ENCODE results near the gene CLSTN3. TPM values are rescaled to one million over a fixed set of nuclear protein-coding genes. Genes with fewer than 3 reads are reported as not detected.

The CLSTN3 gene
- total and polyA plus RNA-seq, 7 donors, result 3.7 to 41.5 (median 12.6) TPM

DNA sequence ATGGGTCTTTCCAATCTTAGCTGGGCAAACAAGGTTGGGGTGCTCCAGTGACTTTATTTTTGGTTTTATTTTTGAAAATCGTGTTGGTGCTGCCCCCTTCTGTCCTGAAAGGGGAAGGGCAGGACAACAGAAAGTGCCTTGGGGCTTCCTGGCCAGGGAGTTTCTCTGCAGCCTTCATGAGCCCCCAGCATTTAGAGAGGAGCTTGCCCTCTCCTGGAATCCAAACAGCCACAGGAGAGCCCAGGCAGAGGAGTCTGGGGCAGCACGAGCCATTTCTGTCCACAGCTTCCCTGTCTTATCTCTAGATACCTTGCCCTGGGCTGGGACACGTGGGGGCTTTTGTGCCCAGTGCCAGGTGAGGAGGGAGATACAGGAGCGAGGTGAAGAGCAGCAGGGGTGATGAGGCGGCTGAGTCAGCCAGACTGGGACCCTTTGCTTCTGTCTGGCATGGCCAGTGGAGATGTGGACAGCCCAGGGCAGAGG, 16.7 kb upstream of the CLSTN3 start:
- Histone ChIP-seq H3K4me3 (no peak overlapping the region), H3K9me3 (no peaks in the 10 kb centered on the region), H3K36me3 (peaks cover 0 to 8% (median 0%) of the 10 kb centered on the region in 4 donors), H3K27ac (peak overlapping the region in 1 of 4 donors; percentile 2), H3K27me3 (no peaks in the 10 kb centered on the region), H3K4me1 (peaks cover 0 to 14% (median 9%) of the 10 kb centered on the region in 4 donors)
- TF ChIP-seq POLR2AphosphoS5 (IDR thresholded peaks at IDR 0.05), result no peak
- TF ChIP-seq POLR2A (IDR thresholded peaks at IDR 0.05), result no peak
- TF ChIP-seq, protein P1, sequence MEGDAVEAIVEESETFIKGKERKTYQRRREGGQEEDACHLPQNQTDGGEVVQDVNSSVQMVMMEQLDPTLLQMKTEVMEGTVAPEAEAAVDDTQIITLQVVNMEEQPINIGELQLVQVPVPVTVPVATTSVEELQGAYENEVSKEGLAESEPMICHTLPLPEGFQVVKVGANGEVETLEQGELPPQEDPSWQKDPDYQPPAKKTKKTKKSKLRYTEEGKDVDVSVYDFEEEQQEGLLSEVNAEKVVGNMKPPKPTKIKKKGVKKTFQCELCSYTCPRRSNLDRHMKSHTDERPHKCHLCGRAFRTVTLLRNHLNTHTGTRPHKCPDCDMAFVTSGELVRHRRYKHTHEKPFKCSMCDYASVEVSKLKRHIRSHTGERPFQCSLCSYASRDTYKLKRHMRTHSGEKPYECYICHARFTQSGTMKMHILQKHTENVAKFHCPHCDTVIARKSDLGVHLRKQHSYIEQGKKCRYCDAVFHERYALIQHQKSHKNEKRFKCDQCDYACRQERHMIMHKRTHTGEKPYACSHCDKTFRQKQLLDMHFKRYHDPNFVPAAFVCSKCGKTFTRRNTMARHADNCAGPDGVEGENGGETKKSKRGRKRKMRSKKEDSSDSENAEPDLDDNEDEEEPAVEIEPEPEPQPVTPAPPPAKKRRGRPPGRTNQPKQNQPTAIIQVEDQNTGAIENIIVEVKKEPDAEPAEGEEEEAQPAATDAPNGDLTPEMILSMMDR (IDR thresholded peaks at IDR 0.05), result peak; percentile 59 to 84 (median 80)
- TF ChIP-seq EP300 (IDR thresholded peaks at IDR 0.05), result no peak
- DNase-seq, result peak; percentile 67
- 47 to 56% methylated on average over 5 of the region's 5 CpGs for WGBS, 2 donors
- intact Hi-C loops (cut with DNase I), result loop anchor here (1.0 to 10.0 kb wide), 3 partner anchors 53 to 249 kb away; partner anchors contain the start of genes C12orf57, C1S and TPI1

DNA sequence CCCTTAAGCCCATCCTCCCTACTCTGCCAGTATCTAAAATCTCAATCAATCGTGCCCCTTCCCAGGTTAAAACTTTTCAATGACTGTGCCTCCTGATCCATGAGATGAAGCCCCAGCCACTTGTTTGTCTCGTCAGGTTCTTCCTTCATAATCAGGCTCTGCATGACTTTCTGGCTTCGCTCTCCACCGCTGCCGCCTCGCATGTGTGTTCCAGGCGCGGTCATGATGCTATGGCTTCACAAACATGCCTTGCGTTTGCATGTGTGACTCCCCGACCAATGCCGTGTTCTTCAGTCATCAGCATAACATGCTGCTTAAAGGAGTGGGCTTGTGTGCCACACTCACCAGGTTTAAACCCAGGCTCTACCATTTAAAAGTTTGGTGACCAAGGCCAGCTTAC, 16.2 kb upstream of the CLSTN3 start:
- peaks cover 0 to 8% (median 0%) of the 10 kb centered on the region in 4 donors for H3K36me3 ChIP-seq
- intact Hi-C loops (cut with DNase I), result loop anchor here (10.0 kb wide), 1 partner anchor 249 kb away; the partner anchor contains the start of gene TPI1
- 92 to 95% methylated on average over 11 of the region's 11 CpGs for WGBS, 2 donors
- H3K4me3 ChIP-seq, result no peak overlapping the region
- H3K4me1 ChIP-seq, result peaks cover 0 to 14% (median 9%) of the 10 kb centered on the region in 4 donors
- H3K27ac ChIP-seq, result no peak overlapping the region
- no peaks in the 10 kb centered on the region for H3K9me3 ChIP-seq
- peak; percentile 56 for DNase-seq
- no peaks in the 10 kb centered on the region for H3K27me3 ChIP-seq
- no peak for TF ChIP-seq EP300 (IDR thresholded peaks at IDR 0.05)
- no peak for TF ChIP-seq POLR2AphosphoS5 (IDR thresholded peaks at IDR 0.05)
- TF ChIP-seq, protein P1 (IDR thresholded peaks at IDR 0.05), result no peak
- no peak for TF ChIP-seq POLR2A (IDR thresholded peaks at IDR 0.05)

DNA sequence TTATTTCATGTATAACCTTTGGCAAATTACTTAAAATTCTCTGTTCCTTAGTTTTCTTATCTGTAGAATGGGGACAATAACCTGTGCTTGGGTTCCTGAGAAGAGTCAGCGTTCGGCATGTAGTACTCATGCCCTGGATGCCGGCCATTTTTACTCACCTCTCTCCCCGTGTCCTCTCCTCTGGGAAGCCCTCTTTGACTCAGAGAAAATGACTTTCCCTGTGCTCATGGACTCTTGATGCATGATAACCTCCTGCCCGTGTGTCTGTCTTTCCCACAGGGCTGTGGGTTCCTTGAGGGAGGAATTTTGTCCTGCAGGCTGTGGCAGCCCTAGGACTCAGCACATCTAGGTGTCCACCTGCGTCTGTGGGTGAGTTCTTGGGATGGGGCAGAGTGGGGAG, 15.3 kb upstream of the CLSTN3 start:
- TF ChIP-seq EP300 (IDR thresholded peaks at IDR 0.05), result no peak
- TF ChIP-seq POLR2AphosphoS5 (IDR thresholded peaks at IDR 0.05), result no peak
- TF ChIP-seq POLR2A (IDR thresholded peaks at IDR 0.05), result no peak
- TF ChIP-seq, protein P1 (IDR thresholded peaks at IDR 0.05), result no peak
- H3K36me3 ChIP-seq, result peaks cover 0 to 8% (median 0%) of the 10 kb centered on the region in 4 donors
- intact Hi-C loops (cut with DNase I), result loop anchor here (10.0 kb wide), 1 partner anchor 250 kb away; the partner anchor contains the start of gene TPI1

DNA sequence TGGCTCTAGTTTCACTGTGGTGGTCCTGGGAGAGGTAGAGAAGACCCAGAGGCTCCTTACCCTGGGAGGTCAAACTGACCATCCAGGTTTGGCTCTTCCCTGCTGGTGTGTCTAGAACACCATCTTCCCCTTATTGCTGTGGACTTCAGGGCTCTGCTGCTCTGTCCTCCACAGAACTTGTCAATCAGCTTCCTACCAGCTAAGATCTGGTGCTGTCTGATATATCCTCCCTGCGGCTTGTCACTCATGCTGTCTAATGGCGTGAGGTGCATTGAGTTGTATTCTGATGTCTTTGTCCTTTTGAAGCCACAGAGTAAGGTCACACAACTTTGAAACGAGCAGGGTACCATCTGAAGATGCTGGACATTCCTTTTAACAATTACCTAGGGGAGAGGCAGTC, 14.0 kb upstream of the CLSTN3 start:
- H3K27me3 ChIP-seq, result no peaks in the 10 kb centered on the region
- no peaks in the 10 kb centered on the region for H3K9me3 ChIP-seq
- peaks cover 0 to 8% (median 0%) of the 10 kb centered on the region in 4 donors for H3K36me3 ChIP-seq
- WGBS, 2 donors, result 86 to 95% methylated on average over 3 of the region's 3 CpGs
- H3K4me3 ChIP-seq, result no peak overlapping the region
- intact Hi-C loops (cut with DNase I), result loop anchor here (10.0 kb wide), 1 partner anchor 251 kb away; the partner anchor contains the start of gene TPI1
- H3K27ac ChIP-seq, result no peak overlapping the region
- TF ChIP-seq, protein P1 (IDR thresholded peaks at IDR 0.05), result no peak
- TF ChIP-seq POLR2AphosphoS5 (IDR thresholded peaks at IDR 0.05) (no peak), POLR2A (IDR thresholded peaks at IDR 0.05) (no peak), EP300 (IDR thresholded peaks at IDR 0.05) (no peak)
- DNase-seq, result peak; percentile 9
- peaks cover 0 to 7% (median 3%) of the 10 kb centered on the region in 4 donors for H3K4me1 ChIP-seq

More for the DNA sequence above, 15.3 kb upstream of the CLSTN3 start:
- no peak for DNase-seq
- no peak overlapping the region for H3K4me3 ChIP-seq
- 94 to 96% methylated on average over 6 of the region's 6 CpGs for WGBS, 2 donors
- no peaks in the 10 kb centered on the region for H3K27me3 ChIP-seq
- no peaks in the 10 kb centered on the region for H3K9me3 ChIP-seq
- no peak overlapping the region for H3K27ac ChIP-seq
- H3K4me1 ChIP-seq, result peaks cover 0 to 7% (median 3%) of the 10 kb centered on the region in 4 donors
